Activated CD4-positive, alpha-beta T cell treated with anti-CD3 and anti-CD28 coated beads for 48 hours (primary cell): ENCODE data around the gene FREM1.

Source experiments
- DNase-seq: peaks from one replicate; pipeline ENCODE4 v3.0.0-alpha.2; 2020

Gene FREM1

GRCh38 chr9:14806941-14807520 lies 103.2 kb downstream of the FREM1 start:
- no peak for DNase-seq

- no peak for DNase-seq
Measured at GRCh38 chr9:14799030-14799429, 111.2 kb downstream of the FREM1 start.

GRCh38 chr9:14797435-14797834 lies 112.8 kb downstream of the FREM1 start:
- no peak for DNase-seq

GRCh38 chr9:14793389-14793788 lies 116.8 kb downstream of the FREM1 start:
- DNase-seq, result no peak

GRCh38 chr9:14790628-14791027 lies 119.6 kb downstream of the FREM1 start:
- no peak for DNase-seq

- no peak for DNase-seq
Measured at GRCh38 chr9:14788846-14789245, 121.4 kb downstream of the FREM1 start.

GRCh38 chr9:14783358-14783757 lies 126.9 kb downstream of the FREM1 start:
- no peak for DNase-seq

GRCh38 chr9:14782286-14783051 lies 127.8 kb downstream of the FREM1 start:
- DNase-seq, result no peak

- no peak for DNase-seq
Measured at GRCh38 chr9:14780693-14781092, 129.5 kb downstream of the FREM1 start.

- DNase-seq, result no peak
Measured at GRCh38 chr9:14780251-14780650, 130.0 kb downstream of the FREM1 start.

GRCh38 chr9:14779566-14780022 lies 130.6 kb downstream of the FREM1 start:
- no peak for DNase-seq

GRCh38 chr9:14778565-14778964 lies 131.7 kb downstream of the FREM1 start:
- DNase-seq, result no peak

- DNase-seq, result no peak
Measured at GRCh38 chr9:14775917-14776316, 134.3 kb downstream of the FREM1 start.

GRCh38 chr9:14770592-14770991 lies 139.6 kb downstream of the FREM1 start:
- no peak for DNase-seq

- no peak for DNase-seq
Measured at GRCh38 chr9:14769230-14769571, 141.0 kb downstream of the FREM1 start.

GRCh38 chr9:14768405-14769229 lies 141.6 kb downstream of the FREM1 start:
- no peak for DNase-seq

- no peak for DNase-seq
Measured at GRCh38 chr9:14766299-14766698, 143.9 kb downstream of the FREM1 start.

- no peak for DNase-seq
Measured at GRCh38 chr9:14761584-14761983, 148.6 kb downstream of the FREM1 start.

GRCh38 chr9:14760060-14760459 lies 150.2 kb downstream of the FREM1 start:
- DNase-seq, result no peak

GRCh38 chr9:14756291-14756690 lies 153.9 kb downstream of the FREM1 start:
- no peak for DNase-seq

GRCh38 chr9:14752871-14753270 lies 157.4 kb downstream of the FREM1 start:
- no peak for DNase-seq

GRCh38 chr9:14752271-14752670 lies 158.0 kb downstream of the FREM1 start:
- DNase-seq, result no peak

GRCh38 chr9:14750821-14751220 lies 159.4 kb downstream of the FREM1 start:
- DNase-seq, result no peak

- DNase-seq, result no peak
Measured at GRCh38 chr9:14749741-14750211, 160.5 kb downstream of the FREM1 start.
